HL-60 (cell line): ENCODE data around the gene FHIT.

ENCODE experiments used
- DNase-seq, 2 experiments: peaks; one replicate each; pipeline ENCODE4 v3.0.0-alpha.2; 2010 to 2020; ENCODE audit warnings: low read depth in 1 of 2, low spot score in 1 of 2
- H3K27ac ChIP-seq: fragments of 250-450 bp; sonication (Bioruptor Pico); replicated peaks from 2 replicates; pipeline ENCODE4 v1.5.1; 2020; ENCODE audit warnings: mild to moderate bottlenecking, moderate library complexity
- H3K27me3 ChIP-seq: fragments of 250-450 bp; sonication (Bioruptor Pico); 2 replicates; pipeline ENCODE4 v1.5.1; 2021; ENCODE audit warnings: mild to moderate bottlenecking, moderate library complexity; ENCODE audit not compliant: insufficient read depth, poor library complexity, severe bottlenecking
- H3K4me3 ChIP-seq: replicated peaks from 2 replicates; pipeline ENCODE4 v1.5.1; 2011; ENCODE audit warnings: mild to moderate bottlenecking, control low read depth, low read length; ENCODE audit not compliant: insufficient read depth
- GABPA ChIP-seq: IDR thresholded peaks from 2 replicates; pipeline ENCODE4 v1.6.1; 2012; ENCODE audit warnings: low read depth
- POLR2AphosphoS5 ChIP-seq: IDR thresholded peaks from 2 replicates; pipeline ENCODE4 v1.6.1; 2012; ENCODE audit warnings: low read depth
- REST ChIP-seq: IDR thresholded peaks from 2 replicates; pipeline ENCODE4 v1.6.1; 2012; ENCODE audit warnings: low read depth; ENCODE audit not compliant: insufficient replicate concordance
- SPI1 ChIP-seq: IDR thresholded peaks from 2 replicates; pipeline ENCODE4 v1.6.1; 2012; ENCODE audit warnings: low read depth, mild to moderate bottlenecking, borderline replicate concordance
- TF ChIP-seq, protein P1 (sequence below): IDR thresholded peaks from one replicate; pipeline ENCODE4 v1.5.1; 2011; ENCODE audit warnings: low read length, control low read depth, inconsistent platforms; ENCODE audit not compliant: insufficient read depth

The FHIT gene

DNA sequence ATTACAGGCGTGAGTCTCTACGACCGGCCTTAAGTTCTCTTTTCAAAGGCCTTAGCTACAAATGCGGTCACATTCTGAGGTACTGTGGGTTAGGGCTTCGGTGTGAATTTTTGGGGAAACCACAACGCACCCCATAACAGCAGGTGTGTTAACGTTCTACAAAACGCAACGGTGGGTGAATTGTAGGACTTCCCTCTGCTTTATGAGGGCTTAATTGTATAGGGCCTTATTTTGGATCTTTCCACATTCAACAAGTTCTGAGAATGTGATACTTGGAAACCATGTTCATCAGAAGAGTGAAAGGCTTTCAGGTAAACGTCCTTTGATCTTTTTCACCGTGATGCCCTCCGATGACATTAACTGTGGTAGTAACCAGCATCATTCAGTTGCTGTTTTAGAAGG is 1202.8 kb downstream of the FHIT start:
- no peak for DNase-seq
- no peak overlapping the region for H3K27ac ChIP-seq
- TF ChIP-seq POLR2AphosphoS5 (no peak), SPI1 (no peak), REST (no peak), GABPA (no peak)
- TF ChIP-seq, protein P1, sequence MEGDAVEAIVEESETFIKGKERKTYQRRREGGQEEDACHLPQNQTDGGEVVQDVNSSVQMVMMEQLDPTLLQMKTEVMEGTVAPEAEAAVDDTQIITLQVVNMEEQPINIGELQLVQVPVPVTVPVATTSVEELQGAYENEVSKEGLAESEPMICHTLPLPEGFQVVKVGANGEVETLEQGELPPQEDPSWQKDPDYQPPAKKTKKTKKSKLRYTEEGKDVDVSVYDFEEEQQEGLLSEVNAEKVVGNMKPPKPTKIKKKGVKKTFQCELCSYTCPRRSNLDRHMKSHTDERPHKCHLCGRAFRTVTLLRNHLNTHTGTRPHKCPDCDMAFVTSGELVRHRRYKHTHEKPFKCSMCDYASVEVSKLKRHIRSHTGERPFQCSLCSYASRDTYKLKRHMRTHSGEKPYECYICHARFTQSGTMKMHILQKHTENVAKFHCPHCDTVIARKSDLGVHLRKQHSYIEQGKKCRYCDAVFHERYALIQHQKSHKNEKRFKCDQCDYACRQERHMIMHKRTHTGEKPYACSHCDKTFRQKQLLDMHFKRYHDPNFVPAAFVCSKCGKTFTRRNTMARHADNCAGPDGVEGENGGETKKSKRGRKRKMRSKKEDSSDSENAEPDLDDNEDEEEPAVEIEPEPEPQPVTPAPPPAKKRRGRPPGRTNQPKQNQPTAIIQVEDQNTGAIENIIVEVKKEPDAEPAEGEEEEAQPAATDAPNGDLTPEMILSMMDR: no peak
- H3K4me3 ChIP-seq: no peak overlapping the region
- H3K27me3 ChIP-seq: no peaks in the 10 kb centered on the region

DNA sequence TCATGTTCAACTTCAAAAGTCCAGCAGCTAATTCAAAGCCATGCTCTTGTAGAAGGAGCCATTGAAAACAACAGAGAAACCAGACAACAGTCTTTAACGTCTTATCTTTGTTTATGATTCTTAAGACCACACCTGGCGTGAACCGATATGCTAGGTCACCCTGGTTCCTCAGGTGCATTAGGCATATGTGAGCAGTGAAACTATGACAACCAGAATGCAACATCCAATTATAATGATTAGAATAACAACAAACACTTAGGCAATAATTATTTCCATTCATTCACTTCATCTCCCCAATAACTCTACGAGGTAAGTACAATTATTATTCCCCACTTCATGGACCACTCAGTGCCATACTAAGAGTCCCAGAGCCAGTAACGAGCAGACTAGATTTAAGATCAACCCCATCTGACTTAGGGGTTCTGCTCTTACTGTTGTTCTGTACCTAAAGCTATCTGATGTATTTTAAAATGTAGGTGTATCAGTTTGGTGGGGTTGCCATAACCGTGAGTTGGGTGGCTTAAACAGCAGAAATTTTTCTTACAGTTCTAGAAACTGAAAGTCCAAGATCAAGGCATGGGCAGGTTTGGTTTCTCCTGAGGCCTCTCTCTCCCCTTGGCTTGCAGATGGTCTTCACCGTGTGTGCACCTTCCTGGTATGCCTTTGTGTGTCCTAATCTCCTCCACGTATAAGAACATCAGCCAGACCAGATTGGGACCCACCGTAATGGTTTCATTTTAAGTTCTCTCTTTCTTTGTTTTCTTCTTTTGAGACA is 1203.6 kb downstream of the FHIT start:
- H3K27me3 ChIP-seq: no peaks in the 10 kb centered on the region
- no peak for TF ChIP-seq SPI1
- no peak for TF ChIP-seq GABPA
- TF ChIP-seq POLR2AphosphoS5: no peak
- TF ChIP-seq, protein P1: no peak
- no peak for TF ChIP-seq REST
- DNase-seq: no peak
- H3K4me3 ChIP-seq: no peak overlapping the region
- no peak overlapping the region for H3K27ac ChIP-seq

GRCh38 chr3:60046210-60046609 is 1205.0 kb downstream of the FHIT start:
- H3K27ac ChIP-seq: no peak overlapping the region
- no peak overlapping the region for H3K4me3 ChIP-seq
- H3K27me3 ChIP-seq: no peaks in the 10 kb centered on the region
- DNase-seq: no peak
- TF ChIP-seq SPI1: no peak
- no peak for TF ChIP-seq REST
- TF ChIP-seq POLR2AphosphoS5: no peak
- TF ChIP-seq, protein P1: no peak
- TF ChIP-seq GABPA: no peak
